ENCODE data around the gene CKLF.
A peak's percentile ranks its signal among the peaks of the same experiment; 100 is the strongest.

Gene CKLF

DNA sequence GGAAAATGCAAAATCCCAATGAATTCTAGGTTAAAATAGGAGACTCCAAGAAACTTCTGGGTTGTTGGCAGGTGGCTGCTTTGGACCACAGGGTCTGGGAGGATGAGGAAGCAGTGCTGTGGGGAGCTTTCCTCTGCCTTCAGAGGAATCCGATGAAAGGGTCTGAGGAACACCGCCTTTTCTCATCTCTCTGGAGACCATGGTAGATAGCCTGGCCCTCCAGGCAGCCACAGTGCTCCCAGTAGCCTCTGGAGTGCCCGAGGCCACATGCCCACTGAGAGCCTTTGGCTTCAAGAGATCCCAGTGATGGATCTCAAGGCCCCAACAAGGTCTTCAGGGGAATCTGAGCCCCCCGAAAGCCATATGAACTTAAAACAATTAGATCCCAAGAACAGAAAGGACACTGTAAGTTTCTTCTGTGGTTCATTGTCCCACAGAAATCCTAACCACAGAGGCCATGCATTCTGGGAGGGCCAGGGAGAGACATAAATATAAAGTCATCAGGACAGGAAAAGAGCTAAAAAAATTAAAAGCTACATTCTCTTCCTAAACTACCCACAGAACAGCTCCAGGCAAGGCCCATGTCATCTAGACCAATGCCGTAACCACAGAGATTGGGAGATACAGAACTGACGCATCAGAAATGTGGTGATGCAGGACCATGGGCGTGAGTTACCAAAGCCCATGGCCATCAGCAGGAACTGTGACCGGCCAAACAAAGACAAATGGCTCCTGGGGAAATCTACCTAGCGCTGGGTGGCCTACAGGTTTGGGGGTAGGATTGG lies 26.8 kb upstream of the CKLF start:
- Histone ChIP-seq H3K27ac (peak overlapping the region; percentile 92), H3K4me1 (peaks cover 83% of the 10 kb centered on the region), H3K4me3 (no peak overlapping the region), H3K27me3 (no peaks in the 10 kb centered on the region), H3K9me3 (no peaks in the 10 kb centered on the region), H3K36me3 (peaks cover 21% of the 10 kb centered on the region; the same call in 1 of the 2 replicates), H3K9ac (peak overlapping the region; percentile 83; the same call in 1 of the 2 replicates), H3K4me2 (peak overlapping the region; percentile 92), H4K20me1 (no peaks in the 10 kb centered on the region)
- no peak for TF ChIP-seq Cebpa-rat (IDR thresholded peaks at IDR 0.05)

- Histone ChIP-seq H3K36me3 (peaks cover 28% of the 10 kb centered on the region; the same call in 1 of the 2 replicates), H3K9me3 (no peaks in the 10 kb centered on the region), H3K4me1 (peaks cover 56% of the 10 kb centered on the region), H3K4me3 (no peak overlapping the region), H3K27ac (no peak overlapping the region), H3K27me3 (no peaks in the 10 kb centered on the region), H4K20me1 (no peaks in the 10 kb centered on the region), H3K9ac (no peak overlapping the region), H3K4me2 (no peak overlapping the region)
- no peak for TF ChIP-seq Cebpa-rat (IDR thresholded peaks at IDR 0.05)
Measured at GRCh38 chr16:66528294-66528693, 24.1 kb upstream of the CKLF start.

- Histone ChIP-seq H3K4me1 (peaks cover 44% of the 10 kb centered on the region), H4K20me1 (no peaks in the 10 kb centered on the region), H3K27me3 (no peaks in the 10 kb centered on the region), H3K9ac (no peak overlapping the region), H3K4me2 (no peak overlapping the region), H3K27ac (no peak overlapping the region), H3K9me3 (no peaks in the 10 kb centered on the region), H3K36me3 (peaks cover 28% of the 10 kb centered on the region; the same call in 1 of the 2 replicates), H3K4me3 (no peak overlapping the region)
- TF ChIP-seq Cebpa-rat (IDR thresholded peaks at IDR 0.05): no peak
Measured at GRCh38 chr16:66529475-66529874, 22.9 kb upstream of the CKLF start.

GRCh38 chr16:66534376-66534799 lies 18.0 kb upstream of the CKLF start:
- no peak for TF ChIP-seq Cebpa-rat (IDR thresholded peaks at IDR 0.05)

GRCh38 chr16:66536525-66536924 lies 15.9 kb upstream of the CKLF start:
- H3K4me3 ChIP-seq: no peak overlapping the region
- no peak for TF ChIP-seq Cebpa-rat (IDR thresholded peaks at IDR 0.05)
- H3K27me3 ChIP-seq: no peaks in the 10 kb centered on the region
- H3K36me3 ChIP-seq: no peaks in the 10 kb centered on the region
- no peaks in the 10 kb centered on the region for H4K20me1 ChIP-seq
- no peak overlapping the region for H3K9ac ChIP-seq
- H3K9me3 ChIP-seq: no peaks in the 10 kb centered on the region
- H3K4me2 ChIP-seq: no peak overlapping the region
- H3K27ac ChIP-seq: no peak overlapping the region
- H3K4me1 ChIP-seq: peaks cover 45% of the 10 kb centered on the region

More at GRCh38 chr16:66534376-66534799, 18.0 kb upstream of the CKLF start:
- Histone ChIP-seq H3K9ac (no peak overlapping the region), H3K27ac (no peak overlapping the region), H3K36me3 (peaks cover 15% of the 10 kb centered on the region; the same call in 1 of the 2 replicates), H3K9me3 (no peaks in the 10 kb centered on the region), H3K27me3 (no peaks in the 10 kb centered on the region), H3K4me2 (no peak overlapping the region), H3K4me3 (no peak overlapping the region), H4K20me1 (no peaks in the 10 kb centered on the region), H3K4me1 (peaks cover 28% of the 10 kb centered on the region)

DNA sequence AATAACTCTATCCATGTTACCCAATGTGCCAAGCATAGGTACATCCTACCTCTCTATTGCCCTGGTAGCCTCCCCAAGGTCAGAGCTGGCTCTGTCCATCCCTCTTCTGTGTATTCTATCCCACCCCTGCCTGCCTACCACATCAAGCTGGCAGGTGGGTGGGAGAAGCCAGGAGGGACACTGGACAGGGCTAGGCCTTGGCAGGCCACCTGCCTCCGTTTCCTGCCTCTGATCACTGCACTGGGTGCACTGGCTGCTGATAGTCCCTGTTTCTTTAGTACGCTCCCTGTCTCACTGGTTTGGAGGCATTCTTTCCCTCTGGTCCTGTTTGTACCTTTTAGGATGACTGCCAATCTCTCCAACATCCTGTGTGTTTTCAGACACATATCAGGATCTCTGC lies 15.1 kb upstream of the CKLF start:
- H3K4me2 ChIP-seq: no peak overlapping the region
- TF ChIP-seq Cebpa-rat (IDR thresholded peaks at IDR 0.05): no peak
- H3K36me3 ChIP-seq: no peaks in the 10 kb centered on the region
- no peak overlapping the region for H3K4me3 ChIP-seq
- no peak overlapping the region for H3K9ac ChIP-seq
- no peak overlapping the region for H3K27ac ChIP-seq
- H3K27me3 ChIP-seq: no peaks in the 10 kb centered on the region
- no peaks in the 10 kb centered on the region for H3K9me3 ChIP-seq
- peaks cover 50% of the 10 kb centered on the region for H3K4me1 ChIP-seq
- no peaks in the 10 kb centered on the region for H4K20me1 ChIP-seq

- H3K4me3 ChIP-seq: no peak overlapping the region
- peaks cover 67% of the 10 kb centered on the region for H3K4me1 ChIP-seq
- peak overlapping the region; percentile 69 for H3K27ac ChIP-seq
- no peaks in the 10 kb centered on the region for H3K36me3 ChIP-seq
- H3K4me2 ChIP-seq: peak overlapping the region; percentile 72
- no peaks in the 10 kb centered on the region for H4K20me1 ChIP-seq
- H3K9ac ChIP-seq: peak overlapping the region; percentile 35; the same call in 1 of the 2 replicates
- no peaks in the 10 kb centered on the region for H3K27me3 ChIP-seq
- TF ChIP-seq Cebpa-rat (IDR thresholded peaks at IDR 0.05): no peak
- no peaks in the 10 kb centered on the region for H3K9me3 ChIP-seq
Measured at GRCh38 chr16:66538910-66539309, 13.5 kb upstream of the CKLF start.

DNA sequence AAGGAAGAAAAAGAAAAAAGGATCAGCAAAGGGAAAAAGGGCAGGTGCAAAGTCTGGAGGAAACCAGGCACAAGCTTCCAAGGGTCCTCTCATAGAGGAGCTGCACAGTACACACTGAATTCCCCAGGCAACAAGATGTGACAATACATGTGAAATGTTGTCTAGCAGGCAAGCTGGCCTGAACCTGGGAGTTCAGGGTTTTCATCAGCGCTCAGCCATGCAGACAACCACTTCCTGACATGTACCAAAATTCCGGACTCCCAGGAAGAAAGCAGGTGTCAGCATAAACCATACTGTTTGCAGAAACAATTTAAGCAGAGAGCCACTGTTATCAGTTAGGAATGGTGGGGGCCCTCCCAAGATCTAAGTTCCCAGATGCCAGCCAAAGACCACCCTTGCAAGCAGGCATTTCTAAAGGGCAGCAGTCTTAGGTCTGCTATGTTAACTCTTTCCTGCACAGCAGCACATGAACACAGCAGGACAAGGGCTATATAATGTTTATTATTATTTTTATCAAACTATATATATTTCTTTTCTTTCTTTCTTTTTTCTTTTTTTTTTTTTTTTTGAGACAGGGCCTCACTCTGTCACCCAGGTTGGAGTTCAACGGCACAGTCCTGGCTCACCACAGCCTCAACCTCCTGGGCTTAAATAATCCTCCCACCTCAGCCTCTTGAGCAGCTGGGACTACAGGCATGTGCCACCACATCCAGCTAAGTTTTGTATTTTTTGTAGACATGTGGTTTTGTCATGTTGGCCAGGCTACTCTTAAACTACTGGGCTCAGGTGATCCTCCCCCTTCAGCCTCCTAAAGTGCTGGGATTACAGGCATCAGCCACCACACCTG lies 12.5 kb upstream of the CKLF start:
- H3K27me3 ChIP-seq: no peaks in the 10 kb centered on the region
- TF ChIP-seq Cebpa-rat (IDR thresholded peaks at IDR 0.05): peak; percentile 40; the same call in 1 of the 2 replicates
- peaks cover 76% of the 10 kb centered on the region for H3K4me1 ChIP-seq
- H3K4me3 ChIP-seq: no peak overlapping the region
- no peaks in the 10 kb centered on the region for H3K9me3 ChIP-seq
- peak overlapping the region; percentile 72 for H3K4me2 ChIP-seq
- peak overlapping the region; percentile 69 for H3K27ac ChIP-seq
- H4K20me1 ChIP-seq: no peaks in the 10 kb centered on the region
- H3K9ac ChIP-seq: peak overlapping the region; percentile 3; the same call in 1 of the 2 replicates
- H3K36me3 ChIP-seq: no peaks in the 10 kb centered on the region

- Histone ChIP-seq H4K20me1 (no peaks in the 10 kb centered on the region), H3K4me1 (peaks cover 87% of the 10 kb centered on the region), H3K36me3 (no peaks in the 10 kb centered on the region), H3K4me2 (peak overlapping the region; percentile 9; the same call in 1 of the 2 replicates), H3K27me3 (no peaks in the 10 kb centered on the region), H3K9me3 (no peaks in the 10 kb centered on the region), H3K4me3 (no peak overlapping the region), H3K27ac (peak overlapping the region; percentile 23; the same call in 1 of the 2 replicates), H3K9ac (no peak overlapping the region)
- TF ChIP-seq Cebpa-rat (IDR thresholded peaks at IDR 0.05): no peak
Measured at GRCh38 chr16:66541388-66542355, 10.7 kb upstream of the CKLF start.

All from BLaER1 (cell line).